ENCODE measurements around the gene KIF20B.
A peak's percentile ranks its signal among the peaks of the same experiment; 100 is the strongest.

KIF20B gene

GRCh38 chr10:89701242-89702120 is at the start of gene KIF20B:
KIF20B (plus strand) TSS chr10:89701590; CDS start chr10:89705295, 3,705 bp downstream.
- peak; percentile 98 for DNase-seq (ENCODE audit: low spot score)

GRCh38 chr10:89651916-89652573 is 49.3 kb upstream of the KIF20B start:
- peak; percentile 33 for DNase-seq (ENCODE audit: low spot score)

GRCh38 chr10:89652806-89653370 is 48.5 kb upstream of the KIF20B start:
- no peak for DNase-seq (ENCODE audit: low spot score)

GRCh38 chr10:89653410-89653869 is 48.0 kb upstream of the KIF20B start:
- DNase-seq (ENCODE audit: low spot score): peak; percentile 35

DNA sequence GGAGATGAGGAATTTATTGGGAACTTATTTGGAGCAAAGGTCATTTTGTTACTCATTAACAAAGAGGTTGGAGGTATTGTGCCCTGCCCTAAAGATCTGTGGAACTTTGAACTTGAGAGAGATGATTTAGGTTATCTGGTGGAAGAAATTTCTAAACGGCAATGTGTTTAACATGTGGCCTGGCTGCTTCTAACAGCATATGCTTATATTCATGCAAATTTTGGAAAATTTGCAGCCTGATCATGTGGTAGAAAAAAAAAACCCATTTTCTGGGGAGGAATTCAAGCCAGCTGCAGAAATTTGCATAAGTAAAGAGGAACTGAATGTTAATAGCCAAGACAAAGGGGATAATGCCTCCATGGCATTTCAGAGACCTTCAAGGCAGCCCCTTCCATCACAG is 45.7 kb upstream of the KIF20B start:
- DNase-seq (ENCODE audit: low spot score): no peak

DNA sequence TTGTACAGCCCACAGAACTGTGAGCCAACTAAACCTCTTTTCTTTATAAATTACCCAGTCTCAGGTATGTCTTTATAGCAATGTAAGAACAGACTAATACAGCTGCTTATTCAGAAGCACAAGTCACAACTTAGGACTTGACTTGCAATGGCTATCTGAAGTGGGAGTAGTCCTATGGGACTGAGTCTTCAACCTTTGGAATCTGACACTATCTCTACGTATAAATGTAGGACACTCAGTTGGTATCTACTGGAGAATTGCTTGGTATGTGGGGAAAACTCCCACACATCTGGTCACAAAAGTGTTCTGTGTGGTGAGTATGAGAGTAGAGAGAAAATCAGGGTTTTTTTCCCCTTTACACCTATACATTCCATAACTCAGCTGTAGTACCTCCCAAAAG is 44.1 kb upstream of the KIF20B start:
- no peak for DNase-seq (ENCODE audit: low spot score)

DNA sequence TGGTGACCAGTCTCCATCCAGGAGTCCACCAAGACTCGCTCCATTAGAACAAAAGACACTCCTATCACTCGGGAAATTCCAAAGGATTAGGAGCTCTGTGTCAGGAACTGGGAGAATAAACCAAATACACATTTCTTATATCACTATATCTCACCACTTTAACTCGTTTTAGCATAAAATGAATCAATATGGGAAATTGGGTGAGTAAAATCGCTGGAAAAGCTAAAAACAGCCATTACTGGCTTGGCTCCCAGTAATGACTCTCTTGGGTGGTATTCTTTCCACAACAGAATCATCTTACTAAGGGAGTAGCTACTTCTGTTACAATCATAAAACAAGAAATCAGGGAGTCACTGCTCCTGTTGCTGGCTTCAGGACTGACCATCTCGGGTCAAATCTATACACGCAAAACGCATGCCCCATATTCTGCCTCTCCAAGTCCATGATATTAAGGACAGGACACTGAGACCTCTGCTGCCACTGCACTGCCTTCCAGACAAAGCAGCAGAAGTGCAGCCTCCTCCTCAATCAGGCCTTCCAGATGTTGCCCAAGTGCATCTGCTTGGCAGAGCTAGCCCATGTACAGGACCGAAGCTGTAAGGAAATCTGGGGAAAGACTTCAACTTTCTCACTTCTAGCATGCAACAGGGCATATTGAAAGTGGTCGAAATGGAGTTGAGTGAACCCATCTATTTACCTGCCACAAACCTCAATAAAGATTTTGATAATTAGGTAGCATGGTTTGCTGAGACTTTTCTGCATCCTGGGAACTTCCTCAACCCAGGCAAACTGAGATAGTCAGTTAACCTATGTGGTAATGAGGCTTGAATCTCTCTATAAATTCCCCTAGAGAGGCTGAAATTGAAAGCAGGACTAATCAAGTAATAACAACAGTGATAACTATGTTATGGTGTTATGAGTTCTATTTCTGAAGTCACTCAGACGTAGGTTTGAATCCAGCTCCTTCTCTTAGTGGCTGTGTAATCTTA is 42.0 kb upstream of the KIF20B start:
- no peak for DNase-seq (ENCODE audit: low spot score)

- DNase-seq (ENCODE audit: low spot score): no peak
These were observed 38.8 kb upstream of the KIF20B start for GRCh38 chr10:89662596-89662995.

DNA sequence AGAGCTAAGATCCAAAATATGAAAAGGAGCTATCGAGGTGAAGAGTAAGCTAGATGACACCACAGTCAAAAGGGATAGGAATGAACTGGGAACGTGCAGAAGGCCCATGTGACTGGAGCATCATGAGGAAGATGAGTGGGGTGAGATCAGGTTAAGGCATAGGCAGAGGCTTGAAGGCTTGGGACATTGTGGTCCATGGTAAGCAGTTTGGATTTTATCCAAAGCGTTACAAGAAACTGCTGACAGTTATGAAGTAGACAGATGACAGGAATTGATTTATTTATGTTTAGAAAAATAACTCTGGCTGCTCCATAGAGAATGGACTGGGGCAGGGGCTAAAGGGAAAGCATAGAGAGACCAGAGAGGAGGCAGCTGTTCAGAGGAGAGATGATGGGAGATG is 38.2 kb upstream of the KIF20B start:
- DNase-seq (ENCODE audit: low spot score): no peak

DNA sequence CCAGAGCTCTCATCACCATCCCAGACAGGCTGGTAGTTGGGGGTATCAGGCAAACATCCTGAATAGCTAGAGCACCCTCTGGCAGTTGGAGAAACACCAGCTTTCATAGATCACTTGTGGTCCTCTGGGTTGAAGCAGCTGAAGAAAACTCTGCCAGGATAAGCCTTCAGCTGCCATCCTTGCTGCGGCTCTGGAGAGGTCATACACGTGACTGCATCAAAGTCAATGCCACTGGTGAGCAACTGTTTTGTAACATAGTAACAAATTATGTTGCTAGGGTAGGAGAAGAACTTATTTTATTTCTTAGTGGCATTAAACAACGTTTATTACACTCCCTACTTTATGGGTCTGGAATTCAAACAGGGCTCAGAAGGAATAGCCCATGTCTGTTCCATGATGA is 37.2 kb upstream of the KIF20B start:
- DNase-seq (ENCODE audit: low spot score): no peak

DNA sequence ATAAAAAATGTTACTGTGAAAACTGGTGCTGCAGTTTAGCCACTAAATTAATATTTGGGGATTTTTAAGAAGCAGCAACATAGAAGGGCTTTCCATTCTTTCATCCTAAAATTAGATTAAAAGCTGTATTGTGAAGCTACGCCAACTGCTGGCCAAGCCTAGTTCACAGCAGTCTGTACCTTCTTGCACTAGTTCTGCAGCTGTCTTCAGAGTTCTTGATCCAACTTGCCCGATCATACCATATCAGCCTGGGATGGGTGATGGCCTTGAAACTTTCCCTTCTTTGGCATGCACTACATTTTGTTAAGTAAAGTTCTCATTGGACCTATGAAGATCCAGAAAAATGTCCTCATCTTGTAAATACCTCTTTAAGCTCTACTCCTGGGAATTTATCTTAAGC is 36.1 kb upstream of the KIF20B start:
- DNase-seq (ENCODE audit: low spot score): no peak

DNA sequence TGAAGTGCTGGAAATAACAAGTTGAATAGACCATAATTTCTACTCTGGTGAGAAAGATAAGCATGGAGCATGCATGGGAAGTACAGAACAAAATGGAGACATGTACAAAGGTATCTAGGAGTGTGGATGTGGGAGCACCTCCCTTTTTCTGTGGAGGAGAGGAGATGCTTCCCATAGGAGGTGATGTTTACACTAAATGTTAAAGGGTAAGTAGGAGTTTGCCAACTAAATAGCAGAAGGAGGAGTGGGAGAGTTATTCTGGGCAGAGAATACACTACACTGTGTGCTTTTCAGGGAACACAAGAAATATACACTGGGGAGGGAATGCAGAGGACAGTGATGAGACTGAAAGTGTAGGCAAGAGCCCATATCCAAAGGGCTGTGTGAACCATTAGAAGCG is 35.3 kb upstream of the KIF20B start:
- no peak for DNase-seq (ENCODE audit: low spot score)

- no peak for DNase-seq (ENCODE audit: low spot score)
These were observed 32.9 kb upstream of the KIF20B start for GRCh38 chr10:89668386-89669071.

GRCh38 chr10:89669985-89670384 is 31.4 kb upstream of the KIF20B start:
- no peak for DNase-seq (ENCODE audit: low spot score)

- DNase-seq (ENCODE audit: low spot score): no peak
These were observed 30.5 kb upstream of the KIF20B start for GRCh38 chr10:89670926-89671325.

GRCh38 chr10:89677341-89677740 is 24.0 kb upstream of the KIF20B start:
- no peak for DNase-seq (ENCODE audit: low spot score)

- DNase-seq (ENCODE audit: low spot score): no peak
These were observed 21.4 kb upstream of the KIF20B start for GRCh38 chr10:89679986-89680385.

DNA sequence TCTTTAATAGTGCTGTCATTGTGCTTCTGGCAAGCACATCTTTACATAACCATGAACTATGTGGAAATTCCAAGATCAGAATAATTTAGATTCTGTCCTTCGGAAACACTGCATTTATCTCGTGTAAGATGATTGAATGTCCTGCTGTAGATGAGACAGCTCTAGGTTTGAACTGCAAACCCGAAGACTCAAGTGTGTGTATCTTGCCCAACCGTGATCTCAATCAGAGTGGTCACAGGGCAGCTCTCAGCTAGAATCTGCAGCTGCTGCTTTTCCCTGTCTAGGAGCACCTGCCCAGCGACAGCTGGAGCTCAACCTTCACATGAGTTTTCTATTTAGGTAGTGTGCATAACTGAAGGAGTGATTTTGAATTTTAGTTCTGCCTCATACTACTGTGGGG is 17.5 kb upstream of the KIF20B start:
- DNase-seq (ENCODE audit: low spot score): no peak

- DNase-seq (ENCODE audit: low spot score): no peak
These were observed 16.8 kb upstream of the KIF20B start for GRCh38 chr10:89684604-89685003.

GRCh38 chr10:89685936-89686335 is 15.5 kb upstream of the KIF20B start:
- no peak for DNase-seq (ENCODE audit: low spot score)

- no peak for DNase-seq (ENCODE audit: low spot score)
These were observed 11.4 kb upstream of the KIF20B start for GRCh38 chr10:89690027-89690426.

Measured in germinal center (tissue), 1 donor.